ENCODE results near the gene RARG.

- no peak for TF ChIP-seq CTCF (IDR thresholded peaks at IDR 0.05)
- TF ChIP-seq ZFX (IDR thresholded peaks at IDR 0.05; ENCODE audit: borderline replicate concordance): no peak
These were observed 40.7 kb downstream of the RARG start for GRCh38 chr12:53191096-53191884.

All from 22Rv1 (cell line).